Spleen (tissue), 11 donors: ENCODE results near the gene ATP5F1D. TPM values are rescaled to one million over a fixed set of nuclear protein-coding genes. Genes with fewer than 3 reads are reported as not detected.
A peak's percentile ranks its signal among the peaks of the same experiment; 100 is the strongest.

ENCODE experiments used
- DNase-seq: peaks from one replicate; pipeline ENCODE4 v3.0.0-alpha.2; 2020
- H3K27ac ChIP-seq, 8 donors: fragments of 200-600 bp; sonication (generic) in 7 of 8; 1 replicate in 4 of 8; 2 replicates in 4 of 8; pipeline versions ENCODE4 v1.5.0 to v1.8.0; 2016 to 2021; ENCODE audit warnings: inconsistent platforms in 4 of 8, mild to moderate bottlenecking in 4 of 8, moderate library complexity in 1 of 8
- H3K27me3 ChIP-seq, 7 donors: fragments of 200-600 bp; sonication (generic) in 6 of 7; replicated peaks in 1 of 7; 1 replicate in 4 of 7; 2 replicates in 3 of 7; pipeline versions ENCODE4 v1.5.0 to v1.8.0; 2016 to 2021; ENCODE audit warnings: inconsistent platforms in 3 of 7, mild to moderate bottlenecking in 1 of 7
- H3K36me3 ChIP-seq, 6 donors: fragments of 200-600 bp; sonication (generic) in 5 of 6; 1 replicate in 4 of 6; 2 replicates in 2 of 6; pipeline versions ENCODE4 v1.5.0 to v1.8.0; 2016 to 2021; ENCODE audit warnings: inconsistent platforms in 2 of 6
- H3K4me1 ChIP-seq, 6 donors: fragments of 200-600 bp; sonication (generic) in 5 of 6; 1 replicate in 3 of 6; 2 replicates in 3 of 6; pipeline versions ENCODE4 v1.5.0 to v1.8.0; 2016 to 2021; ENCODE audit warnings: inconsistent platforms in 3 of 6
- H3K4me3 ChIP-seq, 8 donors: fragments of 200-600 bp; sonication (generic) in 7 of 8; 1 replicate in 4 of 8; 2 replicates in 4 of 8; pipeline versions ENCODE4 v1.5.0 to v1.8.0; 2016 to 2021; ENCODE audit warnings: inconsistent platforms in 4 of 8, mild to moderate bottlenecking in 4 of 8, moderate library complexity in 2 of 8
- H3K9me3 ChIP-seq, 8 donors: fragments of 200-600 bp; sonication (generic) in 7 of 8; 1 replicate in 4 of 8; 2 replicates in 4 of 8; pipeline versions ENCODE4 v1.5.0 to v1.8.0; 2016 to 2021; ENCODE audit warnings: inconsistent platforms in 4 of 8
- POLR2A ChIP-seq, 3 donors: fragments of 450-650 bp; IDR thresholded peaks; one replicate each; pipeline ENCODE4 v1.5.1; 2017; ENCODE audit warnings: antibody characterized with exemption in 3 of 3, mild to moderate bottlenecking in 1 of 3
- POLR2AphosphoS5 ChIP-seq, 3 donors: sonication (generic); formaldehyde crosslinking; IDR thresholded peaks; one replicate each; pipeline ENCODE4 v1.5.1; 2017; ENCODE audit warnings: antibody characterized with exemption in 3 of 3
- WGBS, 5 donors: extraction: QIAGEN DNeasy Blood & Tissue Kit in 3 of 5; methylation state at CpG; one replicate each; pipeline versions ENCODE4 v1.1.5 to v1.1.7; 2013 to 2018; 5-methylcytosine and 5-hydroxymethylcytosine counted together
- intact Hi-C: fragments of 100-400 bp; cut with DNase I; formaldehyde crosslinking; loops from one replicate; pipeline ENCODE4 v1.15.0; 2023; ENCODE audit warnings: low total_unique reads
- polyA plus RNA-seq, 3 donors: library from polyadenylated mRNA; stranded (reverse); fragments of 200-250 nt; gene quantifications; one replicate each; pipeline ENCODE4 v1.2.1, GENCODE V29; 2013
- total RNA-seq, 7 donors: library from RNA; depleted of rRNA in 3 of 7; stranded (reverse); fragments of >200 nt in 3 of 7; fragmentation: NEBNext Ultra II Directional in 4 of 7; extraction: Animal tissue kit (Norgen Biotek cat#: 25700) in 4 of 7; gene quantifications; one replicate each; pipeline versions ENCODE4 v1.1.0 to v1.2.1, GENCODE V29; 2016 to 2021
- TF ChIP-seq, protein P1 (sequence below), 11 experiments: fragments of 200-600 bp in 7 of 11; fragments of 450-650 bp in 4 of 11; sonication (generic) in 4 of 11; IDR thresholded peaks in 8 of 11; conservative IDR thresholded peaks in 3 of 11; 1 replicate in 7 of 11; 2 replicates in 4 of 11; pipeline versions ENCODE4 v1.4.0 to v1.8.0; 2016 to 2021; ENCODE audit warnings: antibody characterized with exemption in 11 of 11, inconsistent platforms in 4 of 11, mild to moderate bottlenecking in 1 of 11
- donor health status: healthy with polysubstance abuse.
- donor health status: DM: no; HTN: no; CAD: no; lungs with moderate emphysema.
- donor health status: DM: no; HTN: no; CAD: no.
- donor health status: Bipolar disorder and iron deficiency.
- donor health status: healthy.
- donor health status: DM: no; HTN: no; CAD: no.
- donor health status: DM: yes; HTN: yes; CAD: no.

ATP5F1D gene
- total and polyA plus RNA-seq, 10 donors: 49.1 to 166 (median 121) TPM

DNA sequence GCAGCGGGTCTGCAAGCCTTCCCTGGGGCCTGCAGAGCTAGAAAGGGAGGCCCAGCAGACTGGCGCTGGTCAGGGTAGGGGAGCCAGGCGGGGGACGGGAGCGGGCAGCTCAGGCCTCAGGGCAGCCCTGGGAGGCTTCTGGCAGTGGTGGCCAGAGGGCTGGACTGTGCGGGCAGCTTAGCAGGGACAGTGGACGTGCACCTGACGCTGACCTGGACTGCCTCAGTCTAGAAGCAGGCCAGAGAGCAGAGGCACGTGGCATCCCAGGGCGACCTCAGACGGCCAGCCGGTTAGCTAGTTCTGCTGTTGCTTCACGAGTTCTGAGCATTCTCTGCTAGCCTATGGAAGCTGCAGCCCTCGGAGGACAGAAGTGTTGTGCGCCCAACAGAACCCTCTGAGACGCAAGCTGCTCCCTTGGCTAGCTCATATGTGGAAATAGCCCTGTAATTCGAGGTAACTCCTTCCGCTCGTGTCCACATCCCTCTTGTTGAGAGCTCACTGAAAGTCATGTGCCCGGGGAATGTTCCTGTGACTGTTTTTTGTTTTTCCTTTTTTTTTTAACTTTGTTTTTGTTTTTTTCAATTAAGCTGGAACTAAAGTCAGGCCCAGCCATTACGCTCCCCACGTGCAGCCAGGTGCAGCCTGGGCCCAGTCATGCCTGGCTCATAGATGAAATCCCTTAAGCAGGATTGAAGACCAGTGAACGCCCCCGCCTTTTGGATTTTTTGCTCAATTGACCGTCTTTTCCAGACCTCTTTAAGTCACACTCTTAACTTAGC is 31.9 kb downstream of the ATP5F1D start:
- DNase-seq: peak; percentile 79
- peaks cover 10 to 68% (median 54%) of the 10 kb centered on the region in 6 donors for H3K36me3 ChIP-seq

DNA sequence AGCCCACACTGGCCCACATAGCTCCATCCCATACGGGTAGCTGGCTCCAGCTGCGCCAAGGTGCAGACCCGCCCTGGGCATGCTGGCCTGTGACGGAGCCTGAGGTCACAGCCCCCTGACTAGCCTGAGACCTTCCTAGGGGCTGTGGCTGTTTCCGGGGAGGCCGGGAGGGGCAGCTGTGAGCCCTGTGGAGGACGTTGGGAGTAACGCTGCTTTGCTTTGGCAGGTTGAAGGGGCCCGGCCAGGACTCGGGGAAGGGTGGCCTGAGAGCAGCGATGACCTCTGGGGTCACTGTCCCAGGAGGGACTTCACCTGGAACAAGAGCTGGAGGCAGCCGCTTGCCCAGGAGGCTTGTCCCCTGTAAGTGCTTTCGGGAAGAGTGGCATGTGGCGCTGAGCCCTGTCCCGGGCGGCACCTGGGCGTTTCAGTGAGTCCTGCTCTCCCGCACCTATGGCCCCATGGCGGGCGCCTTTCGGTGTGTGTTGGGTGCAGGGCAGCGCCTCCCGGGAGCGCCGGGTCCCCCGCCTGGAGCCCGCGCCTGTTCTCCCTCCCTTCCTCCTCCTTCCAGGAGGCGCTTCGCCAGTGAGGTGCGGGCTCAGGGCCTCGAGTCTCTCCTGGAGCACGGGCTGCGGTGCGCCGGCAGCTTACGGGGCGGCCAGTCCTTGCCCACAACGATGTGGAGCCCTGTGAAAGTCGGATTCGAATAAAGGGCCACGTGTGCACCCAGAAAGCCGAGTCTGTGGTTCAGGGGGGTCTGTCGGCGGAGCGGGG is 32.7 kb downstream of the ATP5F1D start:
- H3K36me3 ChIP-seq: peaks cover 10 to 76% (median 62%) of the 10 kb centered on the region in 6 donors
- peak; percentile 90 for DNase-seq
- peak overlapping the region; percentile 92 to 100 (median 100) for H3K27ac ChIP-seq
- 84 to 89% (median 87%) methylated on average over 45 to 46 of the region's 46 CpGs for WGBS, 5 donors
- H3K4me3 ChIP-seq: peak overlapping the region in 7 of 8 donors; percentile 56 to 83 (median 66)
- no peaks in the 10 kb centered on the region for H3K9me3 ChIP-seq
- peaks cover 61 to 92% (median 74%) of the 10 kb centered on the region in 6 donors for H3K4me1 ChIP-seq
- no peaks in the 10 kb centered on the region for H3K27me3 ChIP-seq
- TF ChIP-seq, protein P1, sequence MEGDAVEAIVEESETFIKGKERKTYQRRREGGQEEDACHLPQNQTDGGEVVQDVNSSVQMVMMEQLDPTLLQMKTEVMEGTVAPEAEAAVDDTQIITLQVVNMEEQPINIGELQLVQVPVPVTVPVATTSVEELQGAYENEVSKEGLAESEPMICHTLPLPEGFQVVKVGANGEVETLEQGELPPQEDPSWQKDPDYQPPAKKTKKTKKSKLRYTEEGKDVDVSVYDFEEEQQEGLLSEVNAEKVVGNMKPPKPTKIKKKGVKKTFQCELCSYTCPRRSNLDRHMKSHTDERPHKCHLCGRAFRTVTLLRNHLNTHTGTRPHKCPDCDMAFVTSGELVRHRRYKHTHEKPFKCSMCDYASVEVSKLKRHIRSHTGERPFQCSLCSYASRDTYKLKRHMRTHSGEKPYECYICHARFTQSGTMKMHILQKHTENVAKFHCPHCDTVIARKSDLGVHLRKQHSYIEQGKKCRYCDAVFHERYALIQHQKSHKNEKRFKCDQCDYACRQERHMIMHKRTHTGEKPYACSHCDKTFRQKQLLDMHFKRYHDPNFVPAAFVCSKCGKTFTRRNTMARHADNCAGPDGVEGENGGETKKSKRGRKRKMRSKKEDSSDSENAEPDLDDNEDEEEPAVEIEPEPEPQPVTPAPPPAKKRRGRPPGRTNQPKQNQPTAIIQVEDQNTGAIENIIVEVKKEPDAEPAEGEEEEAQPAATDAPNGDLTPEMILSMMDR (IDR thresholded peaks at IDR 0.05 in 8 of 11, conservative IDR thresholded peaks at IDR 0.05 in 3 of 11): no peak
- TF ChIP-seq POLR2A (IDR thresholded peaks at IDR 0.05) (no peak), POLR2AphosphoS5 (IDR thresholded peaks at IDR 0.05) (peak in 1 of 3 donors; percentile 0)
- intact Hi-C loops: loop anchor here (10.0 kb wide), 1 partner anchor 131 kb away; the partner anchor contains the start of genes DAZAP1 and GAMT

More for the DNA sequence above, 31.9 kb downstream of the ATP5F1D start:
- Histone ChIP-seq H3K27ac (peak overlapping the region; percentile 8 to 100 (median 100)), H3K4me1 (peaks cover 65 to 91% (median 78%) of the 10 kb centered on the region in 6 donors), H3K9me3 (no peaks in the 10 kb centered on the region), H3K27me3 (no peaks in the 10 kb centered on the region), H3K4me3 (peak overlapping the region in 1 of 8 donors; percentile 83)
- intact Hi-C loops: loop anchor here (10.0 kb wide), 1 partner anchor 131 kb away; the partner anchor contains the start of genes DAZAP1 and GAMT
- WGBS, 5 donors: 65 to 86% (median 75%) methylated on average over 15 to 25 of the region's 25 CpGs
- TF ChIP-seq, protein P1 (IDR thresholded peaks at IDR 0.05 in 8 of 11, conservative IDR thresholded peaks at IDR 0.05 in 3 of 11): no peak
- peak; percentile 27 to 75 (median 60) for TF ChIP-seq POLR2AphosphoS5 (IDR thresholded peaks at IDR 0.05)

DNA sequence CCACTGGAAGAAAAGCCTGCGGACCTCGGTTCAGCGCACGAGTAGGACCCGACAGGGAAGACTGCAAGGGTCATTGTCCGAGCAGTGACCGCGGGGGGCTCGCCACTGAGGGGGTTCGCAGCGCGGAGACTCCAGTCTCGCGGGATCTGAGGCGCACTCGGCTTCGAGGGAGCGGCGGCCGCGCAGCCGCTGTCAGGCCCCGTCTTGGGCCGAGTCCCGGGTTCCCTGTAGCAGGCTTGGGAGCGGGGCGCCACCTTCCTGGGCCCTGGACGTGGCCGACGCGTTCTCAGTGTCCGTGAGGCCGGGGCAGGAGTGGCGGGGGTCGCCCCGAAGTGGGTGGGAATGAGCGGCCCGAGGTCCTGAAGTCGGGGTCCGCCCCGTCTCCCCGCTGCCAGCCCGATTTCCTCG is 33.3 kb downstream of the ATP5F1D start:
- no peaks in the 10 kb centered on the region for H3K9me3 ChIP-seq
- H3K4me3 ChIP-seq: peak overlapping the region; percentile 42 to 83 (median 66)
- peak overlapping the region; percentile 92 to 100 (median 100) for H3K27ac ChIP-seq
- H3K27me3 ChIP-seq: no peaks in the 10 kb centered on the region
- peaks cover 10 to 82% (median 65%) of the 10 kb centered on the region in 6 donors for H3K36me3 ChIP-seq
- WGBS, 5 donors: 43 to 70% (median 47%) methylated on average over 19 to 44 of the region's 44 CpGs
- peaks cover 64 to 93% (median 77%) of the 10 kb centered on the region in 6 donors for H3K4me1 ChIP-seq
- intact Hi-C loops: loop anchor here (10.0 kb wide), 1 partner anchor 130 kb away; the partner anchor contains the start of genes DAZAP1 and GAMT
- no peak for DNase-seq
- TF ChIP-seq POLR2AphosphoS5 (IDR thresholded peaks at IDR 0.05): peak in 1 of 3 donors; percentile 6
- TF ChIP-seq, protein P1 (IDR thresholded peaks at IDR 0.05 in 8 of 11, conservative IDR thresholded peaks at IDR 0.05 in 3 of 11): no peak
- TF ChIP-seq POLR2A (IDR thresholded peaks at IDR 0.05): no peak
